Fibroblast of the aortic adventitia (primary cell): ENCODE data around the gene SPP2. TPM values are rescaled to one million over a fixed set of nuclear protein-coding genes. Genes with fewer than 3 reads are reported as not detected.

Experiments
- DNase-seq: peaks from one replicate; pipeline ENCODE4 v3.0.0-alpha.2; 2010; ENCODE audit warnings: low read depth
- H3K4me3 ChIP-seq: 2 replicates; pipeline ENCODE4 v1.5.1; 2011; ENCODE audit warnings: low read depth, mild to moderate bottlenecking, control low read depth, low read length, moderate library complexity
- CTCF ChIP-seq: IDR thresholded peaks from 2 replicates; pipeline ENCODE4 v1.5.1; 2011; ENCODE audit warnings: mild to moderate bottlenecking, low read length, control low read depth, inconsistent platforms; ENCODE audit not compliant: insufficient read depth
- total RNA-seq: library from RNA; depleted of rRNA; stranded (reverse); fragments of >200 nt; gene quantifications from 2 replicates; pipeline ENCODE4 v1.2.3, GENCODE V29; 2012; ENCODE audit warnings: low replicate concordance

Gene SPP2
- total RNA-seq, 1 donor, result 0.36 TPM

GRCh38 chr2:234072454-234072853, 22.0 kb downstream of the SPP2 start:
- H3K4me3 ChIP-seq, result no peak overlapping the region
- no peak for TF ChIP-seq CTCF
- DNase-seq, result no peak

GRCh38 chr2:234074751-234075517, 24.4 kb downstream of the SPP2 start:
- H3K4me3 ChIP-seq, result no peak overlapping the region
- no peak for DNase-seq
- no peak for TF ChIP-seq CTCF

- no peak for TF ChIP-seq CTCF
- DNase-seq, result no peak
- H3K4me3 ChIP-seq, result no peak overlapping the region
Measured at GRCh38 chr2:234075518-234075915, 25.0 kb downstream of the SPP2 start.

- no peak for TF ChIP-seq CTCF
- DNase-seq, result no peak
- H3K4me3 ChIP-seq, result no peak overlapping the region
Measured at GRCh38 chr2:234075947-234076346, 25.4 kb downstream of the SPP2 start.

- TF ChIP-seq CTCF, result no peak
- DNase-seq, result no peak
- no peak overlapping the region for H3K4me3 ChIP-seq
Measured at GRCh38 chr2:234076451-234076850, 25.9 kb downstream of the SPP2 start.

- no peak overlapping the region for H3K4me3 ChIP-seq
- TF ChIP-seq CTCF, result no peak
- no peak for DNase-seq
Measured at GRCh38 chr2:234078129-234078528, 27.6 kb downstream of the SPP2 start.
